SKM-1 (cell line): ENCODE results near the gene TSPEAR.

ENCODE experiments used
- DNase-seq: peaks from one replicate; lab custom pipeline; 2025; ENCODE audit not compliant: unreplicated experiment; lab: John Stamatoyannopoulos, UW

Gene TSPEAR

GRCh38 chr21:44723177-44724131, 12.1 kb upstream of the TSPEAR start:
- no peak for DNase-seq

- DNase-seq = no peak
Observed at GRCh38 chr21:44722731-44723130, 11.4 kb upstream of the TSPEAR start.

- DNase-seq = no peak
Observed at GRCh38 chr21:44720170-44720569, 8.8 kb upstream of the TSPEAR start.

- no peak for DNase-seq
Observed at GRCh38 chr21:44718571-44718970, 7.2 kb upstream of the TSPEAR start.

- no peak for DNase-seq
Observed at GRCh38 chr21:44718093-44718492, 6.7 kb upstream of the TSPEAR start.

GRCh38 chr21:44716984-44717383, 5.6 kb upstream of the TSPEAR start:
- DNase-seq = no peak

- no peak for DNase-seq
Observed at GRCh38 chr21:44714905-44715304, 3.5 kb upstream of the TSPEAR start.

- no peak for DNase-seq
Observed at GRCh38 chr21:44713846-44714245, 2.5 kb upstream of the TSPEAR start.

- no peak for DNase-seq
Observed at GRCh38 chr21:44713130-44713529, 1.8 kb upstream of the TSPEAR start.

- no peak for DNase-seq
Observed at GRCh38 chr21:44712203-44713028, 1.0 kb upstream of the TSPEAR start.

- no peak for DNase-seq
Observed at GRCh38 chr21:44710756-44711326, 531 bp downstream of the TSPEAR start.

- no peak for DNase-seq
Observed at GRCh38 chr21:44710294-44710665, 1.1 kb downstream of the TSPEAR start.

GRCh38 chr21:44709426-44710293, 1.7 kb downstream of the TSPEAR start:
- DNase-seq = no peak

- no peak for DNase-seq
Observed at GRCh38 chr21:44708866-44709425, 2.4 kb downstream of the TSPEAR start.

- DNase-seq = no peak
Observed at GRCh38 chr21:44708213-44708865, 3.0 kb downstream of the TSPEAR start.

GRCh38 chr21:44706706-44707581, 4.4 kb downstream of the TSPEAR start:
- DNase-seq = no peak

- DNase-seq = no peak
Observed at GRCh38 chr21:44706026-44706705, 5.2 kb downstream of the TSPEAR start.

- DNase-seq = no peak
Observed at GRCh38 chr21:44704636-44705001, 6.8 kb downstream of the TSPEAR start.
